ENCODE measurements around the gene PRRC2A.
A peak's percentile ranks its signal among the peaks of the same experiment; 100 is the strongest.

Gene PRRC2A

DNA sequence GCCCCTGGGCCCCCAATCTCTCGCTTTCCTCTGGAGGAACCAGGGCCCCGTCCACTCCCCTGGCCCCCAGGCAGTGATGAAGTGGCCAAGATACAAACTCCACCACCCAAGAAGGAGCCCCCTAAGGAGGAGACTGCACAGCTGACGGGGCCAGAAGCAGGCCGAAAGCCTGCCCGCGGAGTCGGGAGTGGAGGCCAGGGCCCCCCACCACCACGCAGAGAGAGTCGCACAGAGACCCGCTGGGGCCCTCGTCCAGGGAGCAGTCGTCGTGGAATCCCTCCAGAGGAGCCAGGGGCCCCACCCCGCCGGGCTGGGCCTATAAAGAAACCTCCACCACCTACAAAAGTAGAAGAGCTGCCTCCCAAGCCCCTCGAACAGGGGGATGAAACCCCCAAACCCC, 10.7 kb downstream of the PRRC2A start:
- H3K4me1 ChIP-seq (ENCODE audit: control insufficient read depth in 1 of 2, insufficient read depth in 1 of 2, low read depth in 1 of 2, low read length in 1 of 2): no peaks in the 10 kb centered on the region
- H3K4me3 ChIP-seq (ENCODE audit: low read depth in 1 of 2, low read length in 1 of 2): no peak overlapping the region
- no peak overlapping the region for H3K27ac ChIP-seq
- no peaks in the 10 kb centered on the region for H3K9me3 ChIP-seq
- no peaks in the 10 kb centered on the region for H3K27me3 ChIP-seq
- H3K36me3 ChIP-seq: peaks cover 100% of the 10 kb centered on the region
- TF ChIP-seq, protein P1, sequence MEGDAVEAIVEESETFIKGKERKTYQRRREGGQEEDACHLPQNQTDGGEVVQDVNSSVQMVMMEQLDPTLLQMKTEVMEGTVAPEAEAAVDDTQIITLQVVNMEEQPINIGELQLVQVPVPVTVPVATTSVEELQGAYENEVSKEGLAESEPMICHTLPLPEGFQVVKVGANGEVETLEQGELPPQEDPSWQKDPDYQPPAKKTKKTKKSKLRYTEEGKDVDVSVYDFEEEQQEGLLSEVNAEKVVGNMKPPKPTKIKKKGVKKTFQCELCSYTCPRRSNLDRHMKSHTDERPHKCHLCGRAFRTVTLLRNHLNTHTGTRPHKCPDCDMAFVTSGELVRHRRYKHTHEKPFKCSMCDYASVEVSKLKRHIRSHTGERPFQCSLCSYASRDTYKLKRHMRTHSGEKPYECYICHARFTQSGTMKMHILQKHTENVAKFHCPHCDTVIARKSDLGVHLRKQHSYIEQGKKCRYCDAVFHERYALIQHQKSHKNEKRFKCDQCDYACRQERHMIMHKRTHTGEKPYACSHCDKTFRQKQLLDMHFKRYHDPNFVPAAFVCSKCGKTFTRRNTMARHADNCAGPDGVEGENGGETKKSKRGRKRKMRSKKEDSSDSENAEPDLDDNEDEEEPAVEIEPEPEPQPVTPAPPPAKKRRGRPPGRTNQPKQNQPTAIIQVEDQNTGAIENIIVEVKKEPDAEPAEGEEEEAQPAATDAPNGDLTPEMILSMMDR (IDR thresholded peaks at IDR 0.05): no peak

DNA sequence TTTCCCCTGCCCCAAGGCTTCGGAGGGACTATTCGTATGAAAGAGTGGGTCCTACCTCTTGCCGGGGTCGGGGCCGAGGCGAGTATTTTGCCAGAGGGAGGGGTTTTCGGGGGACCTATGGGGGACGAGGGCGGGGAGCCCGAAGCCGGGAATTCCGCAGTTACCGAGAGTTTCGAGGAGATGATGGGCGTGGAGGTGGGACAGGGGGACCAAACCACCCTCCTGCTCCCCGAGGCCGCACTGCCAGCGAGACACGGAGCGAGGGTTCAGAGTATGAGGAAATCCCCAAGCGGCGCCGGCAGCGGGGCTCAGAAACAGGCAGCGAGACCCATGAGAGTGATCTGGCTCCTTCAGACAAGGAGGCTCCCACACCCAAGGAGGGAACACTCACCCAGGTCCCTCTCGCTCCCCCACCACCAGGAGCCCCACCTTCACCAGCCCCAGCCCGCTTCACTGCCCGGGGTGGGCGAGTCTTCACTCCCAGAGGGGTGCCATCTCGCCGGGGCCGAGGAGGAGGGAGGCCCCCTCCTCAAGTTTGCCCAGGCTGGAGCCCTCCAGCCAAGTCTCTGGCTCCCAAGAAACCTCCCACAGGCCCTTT, 11.3 kb downstream of the PRRC2A start:
- H3K27me3 ChIP-seq: no peaks in the 10 kb centered on the region
- peak overlapping the region; percentile 20 for H3K27ac ChIP-seq

GRCh38 chr6:31632279-31632946, 11.9 kb downstream of the PRRC2A start:
- no peaks in the 10 kb centered on the region for H3K27me3 ChIP-seq
- no peaks in the 10 kb centered on the region for H3K4me1 ChIP-seq (ENCODE audit: control insufficient read depth in 1 of 2, insufficient read depth in 1 of 2, low read depth in 1 of 2, low read length in 1 of 2)
- TF ChIP-seq, protein P1 (IDR thresholded peaks at IDR 0.05): no peak
- H3K4me3 ChIP-seq (ENCODE audit: low read depth in 1 of 2, low read length in 1 of 2): no peak overlapping the region
- H3K9me3 ChIP-seq: peaks cover 4% of the 10 kb centered on the region
- H3K36me3 ChIP-seq: peaks cover 100% of the 10 kb centered on the region
- H3K27ac ChIP-seq: peak overlapping the region; percentile 20

More for the DNA sequence above, 11.3 kb downstream of the PRRC2A start:
- H3K4me1 ChIP-seq (ENCODE audit: control insufficient read depth in 1 of 2, insufficient read depth in 1 of 2, low read depth in 1 of 2, low read length in 1 of 2): no peaks in the 10 kb centered on the region
- peaks cover 3% of the 10 kb centered on the region for H3K9me3 ChIP-seq
- H3K4me3 ChIP-seq (ENCODE audit: low read depth in 1 of 2, low read length in 1 of 2): no peak overlapping the region
- TF ChIP-seq, protein P1 (IDR thresholded peaks at IDR 0.05): no peak
- peaks cover 100% of the 10 kb centered on the region for H3K36me3 ChIP-seq

DNA sequence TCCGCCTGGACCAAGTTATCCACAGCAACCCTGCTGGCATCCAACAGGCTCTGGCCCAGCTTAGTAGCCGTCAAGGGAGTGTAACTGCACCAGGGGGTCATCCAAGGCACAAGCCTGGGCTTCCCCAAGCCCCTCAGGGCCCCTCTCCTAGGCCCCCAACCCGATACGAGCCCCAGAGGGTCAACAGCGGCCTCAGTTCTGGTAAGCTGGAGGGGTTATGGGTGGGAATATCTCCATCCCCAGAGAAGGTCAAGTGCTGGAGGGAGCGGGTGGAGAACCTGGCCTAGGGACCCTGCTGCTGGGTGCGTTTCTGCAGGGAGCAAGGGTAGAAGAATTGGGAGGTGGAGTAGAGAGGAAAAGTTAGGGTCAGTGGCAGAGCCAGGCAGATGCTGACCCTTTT, 12.9 kb downstream of the PRRC2A start:
- no peak overlapping the region for H3K27ac ChIP-seq
- peaks cover 100% of the 10 kb centered on the region for H3K36me3 ChIP-seq
- no peaks in the 10 kb centered on the region for H3K27me3 ChIP-seq
- H3K4me1 ChIP-seq (ENCODE audit: control insufficient read depth in 1 of 2, insufficient read depth in 1 of 2, low read depth in 1 of 2, low read length in 1 of 2): no peaks in the 10 kb centered on the region
- TF ChIP-seq, protein P1 (IDR thresholded peaks at IDR 0.05): no peak
- peaks cover 4% of the 10 kb centered on the region for H3K9me3 ChIP-seq
- H3K4me3 ChIP-seq (ENCODE audit: low read depth in 1 of 2, low read length in 1 of 2): no peak overlapping the region

DNA sequence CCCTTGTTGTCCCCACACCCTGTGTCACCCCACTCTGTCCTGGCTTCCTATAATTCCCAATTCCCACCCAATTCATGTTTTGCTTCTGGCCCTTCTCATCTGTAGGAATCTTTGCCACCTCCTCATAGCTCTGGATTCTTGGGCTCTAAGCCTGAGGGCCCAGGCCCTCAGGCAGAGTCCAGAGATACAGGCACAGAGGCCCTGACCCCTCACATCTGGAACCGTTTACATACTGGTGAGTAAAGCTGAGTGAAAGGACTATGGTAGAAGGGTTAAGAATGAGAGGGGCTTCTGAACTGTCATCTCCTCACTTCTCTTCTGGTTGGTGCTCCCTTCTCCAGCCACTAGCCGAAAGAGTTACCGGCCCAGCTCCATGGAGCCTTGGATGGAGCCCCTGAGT, 13.6 kb downstream of the PRRC2A start:
- Histone ChIP-seq H3K36me3 (peaks cover 100% of the 10 kb centered on the region), H3K4me3 (ENCODE audit: low read depth in 1 of 2, low read length in 1 of 2) (no peak overlapping the region), H3K4me1 (ENCODE audit: control insufficient read depth in 1 of 2, insufficient read depth in 1 of 2, low read depth in 1 of 2, low read length in 1 of 2) (no peaks in the 10 kb centered on the region), H3K27ac (no peak overlapping the region), H3K27me3 (no peaks in the 10 kb centered on the region), H3K9me3 (peaks cover 4% of the 10 kb centered on the region)
- TF ChIP-seq, protein P1 (IDR thresholded peaks at IDR 0.05): no peak
